Measurements from ENCODE around the gene GATM. TPM values are rescaled to one million over a fixed set of nuclear protein-coding genes. Genes with fewer than 3 reads are reported as not detected.

Gene GATM
- total and polyA plus RNA-seq, 2 experiments from 2014 or later: 87.6 to 268 TPM

DNA sequence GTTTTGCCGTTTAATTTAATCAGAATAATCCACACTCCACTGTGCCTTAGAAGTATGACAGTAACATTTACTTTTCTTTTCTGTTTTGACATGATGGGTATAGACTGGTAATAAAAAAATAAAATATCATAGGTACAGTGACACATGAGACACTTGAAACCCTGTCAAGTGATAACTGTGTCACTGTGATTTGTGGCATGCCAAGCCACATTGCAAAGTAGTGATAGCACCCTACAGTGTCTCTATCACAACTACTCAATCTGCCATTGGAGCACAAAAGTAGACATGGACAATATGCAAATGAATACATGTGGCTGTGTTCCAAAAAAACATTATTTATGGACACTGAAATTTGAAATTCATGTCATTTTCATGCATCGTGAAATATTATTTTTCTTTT lies 22.5 kb downstream of the GATM start:
- no peak for DNase-seq (ENCODE audit: low spot score)
- Histone ChIP-seq H3K27ac (no peak overlapping the region), H2AFZ (no peak overlapping the region), H3K4me1 (ENCODE audit: insufficient read depth) (no peaks in the 10 kb centered on the region), H3K9me3 (ENCODE audit: low read depth) (no peaks in the 10 kb centered on the region), H3K79me2 (no peaks in the 10 kb centered on the region), H3K9me2 (replicated peaks; ENCODE audit: insufficient read depth) (no peaks in the 10 kb centered on the region), H4K20me1 (ENCODE audit: insufficient read depth, poor library complexity, severe bottlenecking) (no peaks in the 10 kb centered on the region), H3K27me3 (no peaks in the 10 kb centered on the region), H3K4me3 (no peak overlapping the region), H3K36me3 (replicated peaks; ENCODE audit: insufficient read depth, low read depth) (no peaks in the 10 kb centered on the region), H3K4me2 (no peak overlapping the region)
- no peak for TF ChIP-seq EZH2 (IDR thresholded peaks at IDR 0.05; ENCODE audit: borderline replicate concordance)
- no peak for TF ChIP-seq CTCF (IDR thresholded peaks at IDR 0.05; ENCODE audit: poor library complexity)
- TF ChIP-seq EZH2phosphoT487 (IDR thresholded peaks at IDR 0.05; ENCODE audit: low read depth, severe bottlenecking, unreplicated experiment): no peak
- 95% methylated on average over 2 of the region's 2 CpGs for WGBS (ENCODE audit: low lambda C conversion rate, missing lambda C conversion rate)

- Histone ChIP-seq H3K4me1 (ENCODE audit: insufficient read depth) (no peaks in the 10 kb centered on the region), H3K27ac (no peak overlapping the region), H4K20me1 (ENCODE audit: insufficient read depth, poor library complexity, severe bottlenecking) (no peaks in the 10 kb centered on the region), H3K79me2 (no peaks in the 10 kb centered on the region), H2AFZ (no peak overlapping the region), H3K4me3 (no peak overlapping the region), H3K4me2 (no peak overlapping the region), H3K36me3 (replicated peaks; ENCODE audit: insufficient read depth, low read depth) (no peaks in the 10 kb centered on the region), H3K9me2 (replicated peaks; ENCODE audit: insufficient read depth) (no peaks in the 10 kb centered on the region), H3K9me3 (ENCODE audit: low read depth) (no peaks in the 10 kb centered on the region), H3K27me3 (no peaks in the 10 kb centered on the region)
- 94% methylated on average over 5 of the region's 5 CpGs for WGBS (ENCODE audit: low lambda C conversion rate, missing lambda C conversion rate)
- TF ChIP-seq CTCF (IDR thresholded peaks at IDR 0.05; ENCODE audit: poor library complexity) (no peak), EZH2 (IDR thresholded peaks at IDR 0.05; ENCODE audit: borderline replicate concordance) (no peak), EZH2phosphoT487 (IDR thresholded peaks at IDR 0.05; ENCODE audit: low read depth, severe bottlenecking, unreplicated experiment) (no peak)
- DNase-seq (ENCODE audit: low spot score): no peak
These were observed 23.6 kb downstream of the GATM start for GRCh38 chr15:45354711-45355110.

- no peak overlapping the region for H2AFZ ChIP-seq
- 85% methylated on average over 2 of the region's 2 CpGs for WGBS (ENCODE audit: low lambda C conversion rate, missing lambda C conversion rate)
These were observed 27.1 kb downstream of the GATM start for GRCh38 chr15:45351227-45351626.

DNA sequence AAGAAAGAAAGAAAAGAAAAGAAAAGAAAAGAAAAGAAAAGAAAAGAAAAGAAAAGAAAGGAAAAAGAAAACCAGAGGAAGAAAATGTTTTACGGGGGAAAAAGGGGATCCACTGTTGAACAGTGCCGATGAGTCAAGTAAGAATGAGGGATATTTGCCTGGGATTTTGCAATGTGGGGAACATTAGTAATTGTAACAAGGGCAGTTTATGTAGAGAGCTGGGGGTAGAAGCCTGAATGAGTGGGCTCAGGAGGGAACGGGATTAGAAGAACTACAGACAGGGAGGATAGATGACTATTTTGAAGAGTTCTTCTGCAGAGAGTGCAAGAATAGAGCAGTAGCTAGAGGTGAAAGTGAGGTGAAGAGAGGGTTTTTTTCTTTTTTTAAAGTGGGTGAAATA lies 28.7 kb downstream of the GATM start:
- Histone ChIP-seq H3K36me3 (replicated peaks; ENCODE audit: insufficient read depth, low read depth) (no peaks in the 10 kb centered on the region), H3K9me3 (ENCODE audit: low read depth) (no peaks in the 10 kb centered on the region), H3K4me1 (ENCODE audit: insufficient read depth) (peaks cover 22% of the 10 kb centered on the region), H3K27ac (no peak overlapping the region), H3K4me3 (no peak overlapping the region), H3K27me3 (no peaks in the 10 kb centered on the region), H3K4me2 (no peak overlapping the region), H3K79me2 (no peaks in the 10 kb centered on the region), H4K20me1 (ENCODE audit: insufficient read depth, poor library complexity, severe bottlenecking) (no peaks in the 10 kb centered on the region), H2AFZ (no peak overlapping the region), H3K9me2 (replicated peaks; ENCODE audit: insufficient read depth) (no peaks in the 10 kb centered on the region)
- TF ChIP-seq EZH2 (IDR thresholded peaks at IDR 0.05; ENCODE audit: borderline replicate concordance): no peak
- no peak for TF ChIP-seq EZH2phosphoT487 (IDR thresholded peaks at IDR 0.05; ENCODE audit: low read depth, severe bottlenecking, unreplicated experiment)
- no peak for TF ChIP-seq CTCF (IDR thresholded peaks at IDR 0.05; ENCODE audit: poor library complexity)
- WGBS (ENCODE audit: low lambda C conversion rate, missing lambda C conversion rate): 96% methylated on average over 3 of the region's 3 CpGs
- no peak for DNase-seq (ENCODE audit: low spot score)

More at GRCh38 chr15:45351227-45351626, 27.1 kb downstream of the GATM start:
- Histone ChIP-seq H3K9me3 (ENCODE audit: low read depth) (no peaks in the 10 kb centered on the region), H3K9me2 (replicated peaks; ENCODE audit: insufficient read depth) (no peaks in the 10 kb centered on the region), H3K36me3 (replicated peaks; ENCODE audit: insufficient read depth, low read depth) (no peaks in the 10 kb centered on the region), H4K20me1 (ENCODE audit: insufficient read depth, poor library complexity, severe bottlenecking) (no peaks in the 10 kb centered on the region), H3K27ac (no peak overlapping the region), H3K4me1 (ENCODE audit: insufficient read depth) (peaks cover 10% of the 10 kb centered on the region), H3K27me3 (no peaks in the 10 kb centered on the region), H3K4me2 (no peak overlapping the region), H3K4me3 (no peak overlapping the region), H3K79me2 (no peaks in the 10 kb centered on the region)
- TF ChIP-seq EZH2phosphoT487 (IDR thresholded peaks at IDR 0.05; ENCODE audit: low read depth, severe bottlenecking, unreplicated experiment): no peak
- no peak for DNase-seq (ENCODE audit: low spot score)
